Activated CD4-positive, CD25-positive, alpha-beta regulatory T cell treated with anti-CD3 and anti-CD28 coated beads, Interleukin-2, amount 50 U/mL, for 16 hours (primary cell): Measurements from ENCODE around the gene PLCB2.

Experiments used
- DNase-seq: peaks from one replicate; pipeline ENCODE4 v3.0.0-alpha.2; 2020; ENCODE audit warnings: low read depth, low spot score

Gene PLCB2

DNA sequence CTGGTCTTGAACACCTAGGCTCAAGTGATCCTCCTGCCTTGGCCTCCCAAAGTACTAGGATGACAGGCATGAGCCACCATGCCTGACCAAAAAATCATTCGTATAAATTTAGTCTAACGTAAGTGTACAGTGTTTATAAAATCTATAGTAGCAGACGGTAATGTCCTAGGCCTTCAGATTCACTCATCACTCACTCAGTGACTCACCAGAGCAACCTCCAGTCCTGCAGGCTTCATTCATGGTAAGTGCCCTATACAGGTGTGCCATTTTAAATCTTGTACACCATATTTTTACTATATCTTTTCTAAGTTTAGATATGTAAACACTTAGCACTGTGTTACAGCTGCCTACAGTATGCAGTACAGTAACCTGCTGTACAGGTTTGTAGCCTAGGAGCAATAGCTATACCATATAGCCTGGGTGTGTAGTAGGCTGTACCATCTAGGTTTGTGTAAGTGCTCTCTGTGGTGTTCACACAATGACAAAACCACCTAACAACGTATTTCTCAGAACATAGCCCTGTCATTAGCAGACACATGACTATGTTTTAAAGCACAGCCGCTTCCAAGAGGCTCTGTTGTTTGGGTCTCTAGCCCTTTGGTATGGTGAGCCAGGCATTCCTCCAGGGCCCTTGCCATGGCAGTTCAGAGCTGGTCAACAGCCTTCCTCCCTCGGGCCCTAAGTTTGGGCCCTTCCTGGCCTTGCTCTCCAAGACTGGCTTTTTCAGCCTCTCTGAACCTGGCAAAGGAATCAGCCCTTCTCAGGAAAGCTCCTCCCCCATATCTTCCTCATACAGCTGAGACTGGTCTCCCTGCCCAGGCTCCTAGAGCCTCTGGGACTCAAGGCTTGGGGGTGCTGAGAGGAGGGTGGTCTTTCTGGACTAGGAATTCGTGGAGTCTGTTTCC, 34.9 kb upstream of the PLCB2 start:
- no peak for DNase-seq

DNA sequence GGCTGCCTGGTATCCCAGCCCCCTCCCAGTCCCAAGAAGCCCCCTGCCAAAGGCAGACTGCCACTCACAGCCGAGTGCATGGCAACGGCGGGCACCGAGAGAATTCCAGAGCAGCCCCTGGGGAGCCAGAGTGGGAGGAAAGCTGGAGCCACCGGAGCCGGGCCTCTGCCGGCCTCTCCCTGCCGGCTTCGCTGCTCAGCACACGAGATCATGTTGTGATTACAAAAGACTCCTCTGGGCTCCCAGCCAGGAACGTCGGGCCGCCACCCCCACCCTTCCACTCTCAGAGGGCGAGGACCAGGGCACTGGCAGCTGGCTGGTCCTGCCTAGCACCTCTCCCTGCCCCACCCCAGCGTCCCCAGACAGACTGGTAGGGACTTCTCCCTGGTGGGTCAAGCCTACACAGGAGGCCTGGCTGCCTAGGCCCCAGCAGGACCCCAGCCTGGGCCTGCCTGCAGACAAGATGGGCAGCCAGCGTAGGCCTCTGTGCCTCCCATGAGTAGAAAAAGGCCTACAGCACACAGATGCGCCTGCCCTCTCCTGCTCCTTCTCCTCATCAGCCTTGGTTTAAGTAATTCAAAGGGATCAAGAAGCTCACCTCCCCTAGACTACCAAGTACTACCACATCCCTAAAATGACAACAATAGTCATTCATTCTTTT, 33.1 kb upstream of the PLCB2 start, which contains the start of gene CCDC9B:
Gene CCDC9B (minus strand): TSS at position 200 of the 661 bp plus-strand sequence. CDS start 120 bp downstream, at position 80.
- DNase-seq = no peak

DNA sequence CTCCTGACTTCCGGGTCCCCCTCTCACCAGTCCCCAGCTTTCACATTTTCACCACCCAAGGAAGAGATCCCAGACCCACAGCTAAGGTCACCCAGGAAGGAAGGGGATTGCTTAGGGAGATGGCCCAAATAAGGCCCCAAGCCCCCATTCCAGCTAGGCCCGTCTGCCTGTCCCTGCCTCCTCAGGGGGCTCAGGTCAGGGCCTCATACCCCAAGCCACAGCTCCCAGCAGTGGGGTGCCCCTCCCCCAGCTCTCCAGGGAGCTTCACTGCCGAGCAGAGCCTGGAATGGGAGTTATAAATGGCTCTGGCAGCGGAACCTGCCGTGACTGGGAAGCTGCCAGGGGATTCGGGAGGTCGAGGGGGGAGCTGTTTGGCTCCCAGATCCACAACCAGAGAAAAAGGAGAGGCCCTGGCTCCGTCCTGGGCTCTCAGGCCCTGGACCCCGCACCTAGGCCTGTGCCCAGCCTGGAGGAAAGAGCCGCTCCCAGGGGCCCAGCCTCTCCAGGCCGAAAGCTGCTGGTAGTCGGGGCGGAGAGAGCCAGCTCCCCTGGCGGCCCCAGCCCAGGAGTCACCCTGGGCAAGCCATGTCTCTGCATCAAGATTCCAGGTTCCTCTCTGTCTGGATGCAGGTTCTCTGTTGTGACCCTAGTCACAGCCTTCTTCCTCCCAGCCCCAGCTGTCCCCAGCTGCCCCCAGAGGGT, 32.5 kb upstream of the PLCB2 start:
- DNase-seq = no peak

DNA sequence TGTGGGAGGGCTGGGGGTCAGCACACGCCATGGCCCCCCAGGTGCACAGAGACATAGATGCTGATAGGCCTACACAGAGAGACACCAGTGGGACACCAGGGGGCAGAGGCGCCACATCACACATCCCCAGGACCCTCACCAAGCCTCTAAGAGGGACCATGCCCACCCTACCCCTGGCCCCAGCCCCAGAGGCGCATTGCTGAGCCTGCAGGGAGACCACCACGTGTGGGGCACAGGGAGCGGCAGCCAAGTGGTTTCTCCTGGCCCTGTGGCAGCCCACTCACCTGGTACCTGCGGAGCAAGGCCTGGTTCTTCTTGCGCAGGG, 31.8 kb upstream of the PLCB2 start:
- DNase-seq = no peak

DNA sequence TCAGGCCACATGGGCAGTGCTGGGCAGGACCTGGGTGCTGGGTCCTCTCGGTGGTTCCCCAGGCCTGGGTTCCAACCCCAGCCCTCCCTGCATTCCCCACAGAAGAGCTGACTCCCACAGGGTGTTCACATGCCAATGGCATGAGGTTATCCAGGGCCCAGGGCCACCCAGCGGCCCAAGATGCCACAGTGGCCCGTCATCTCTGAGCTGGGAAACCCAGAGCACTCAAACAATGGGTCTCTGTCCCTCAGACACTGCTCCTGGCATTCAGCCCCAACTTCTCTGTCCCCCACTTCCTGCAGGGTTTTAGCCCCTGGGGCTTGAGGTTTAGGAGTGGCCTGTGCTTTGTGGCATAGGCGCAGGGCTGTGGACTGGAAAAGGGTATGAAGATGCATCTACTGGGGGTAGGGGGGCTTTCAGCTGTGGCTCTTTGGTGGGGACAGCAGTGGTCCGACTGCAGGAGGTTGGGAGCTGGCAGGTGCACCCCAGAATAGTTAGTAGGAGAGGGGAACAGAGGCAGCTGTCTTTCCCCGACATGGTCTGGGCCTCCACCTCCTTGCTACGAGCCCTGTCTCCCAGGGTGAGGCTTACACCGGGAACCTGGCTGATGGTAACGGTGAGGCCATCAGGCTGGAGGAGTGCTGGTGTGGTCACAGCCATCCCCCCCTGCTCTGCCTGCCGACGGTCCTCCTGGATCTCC, 31.3 kb upstream of the PLCB2 start:
- DNase-seq = no peak

DNA sequence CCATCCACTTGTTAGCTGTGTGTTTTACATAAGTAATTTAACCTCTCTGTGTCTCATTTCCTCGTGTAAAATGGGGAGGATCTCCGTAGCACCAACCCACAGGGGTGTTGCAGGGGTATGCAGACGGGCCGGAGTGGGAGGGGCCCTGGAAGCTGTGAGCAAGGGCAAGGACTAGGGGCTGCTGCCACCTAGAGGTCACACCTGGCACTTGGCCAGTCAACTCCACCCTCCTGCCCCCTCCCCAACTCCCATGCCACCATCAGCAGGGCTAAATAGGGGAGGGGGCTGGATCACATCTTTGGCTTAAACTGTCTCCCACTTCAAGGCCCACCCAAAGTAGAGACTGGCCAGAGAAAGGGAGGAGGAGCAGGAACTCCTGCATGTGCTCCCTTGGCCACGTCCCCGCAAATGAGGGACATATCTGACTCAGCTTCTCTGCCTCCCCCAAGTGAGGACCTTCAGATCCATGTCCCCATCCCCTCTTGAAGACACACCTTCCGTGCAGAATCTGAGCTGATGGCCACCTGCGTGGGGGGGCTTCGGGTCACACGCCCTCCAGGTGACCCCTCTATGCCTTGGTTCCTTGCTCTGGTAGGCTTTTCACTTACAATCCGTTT, 30.4 kb upstream of the PLCB2 start:
- DNase-seq = peak; percentile 49

DNA sequence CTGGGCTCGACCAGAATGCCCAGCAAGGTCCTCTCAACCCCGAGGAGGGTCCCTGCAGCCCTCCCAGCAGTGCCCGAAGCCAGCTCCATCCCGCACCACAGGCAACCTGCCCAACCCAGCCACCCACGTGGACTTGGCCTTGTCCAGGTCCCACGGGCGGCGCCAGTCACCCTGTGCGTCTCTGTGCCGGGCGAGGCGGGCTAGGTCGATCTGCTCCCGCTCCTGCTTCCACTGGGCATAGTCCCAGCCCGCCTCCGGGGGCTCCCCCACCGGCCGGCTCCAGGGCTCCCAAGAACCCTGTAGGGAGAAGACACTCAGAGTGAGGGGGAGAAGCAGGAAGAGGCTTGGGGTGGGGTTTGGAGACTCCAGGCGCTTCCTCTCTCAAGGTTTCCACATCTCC, 29.9 kb upstream of the PLCB2 start:
- DNase-seq = no peak

DNA sequence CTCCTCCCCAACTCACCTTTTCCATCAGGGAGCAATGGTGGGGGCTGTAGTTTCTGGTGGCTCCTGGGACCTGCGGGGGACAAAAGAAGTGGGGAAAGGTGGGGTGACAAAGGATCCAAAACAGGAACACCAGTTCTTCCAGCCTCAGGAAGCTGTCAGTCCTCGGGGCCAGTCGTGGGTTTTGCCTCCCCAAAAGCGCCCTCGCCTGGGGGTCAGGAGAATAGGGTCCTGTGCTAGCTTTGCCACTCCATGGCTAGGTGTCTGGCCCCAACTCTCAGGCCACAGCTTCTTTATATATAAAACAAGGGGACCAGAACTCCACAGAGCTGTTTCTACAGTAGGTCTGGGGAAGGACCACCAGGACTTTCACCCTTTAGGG, 29.0 kb upstream of the PLCB2 start:
- DNase-seq = no peak

DNA sequence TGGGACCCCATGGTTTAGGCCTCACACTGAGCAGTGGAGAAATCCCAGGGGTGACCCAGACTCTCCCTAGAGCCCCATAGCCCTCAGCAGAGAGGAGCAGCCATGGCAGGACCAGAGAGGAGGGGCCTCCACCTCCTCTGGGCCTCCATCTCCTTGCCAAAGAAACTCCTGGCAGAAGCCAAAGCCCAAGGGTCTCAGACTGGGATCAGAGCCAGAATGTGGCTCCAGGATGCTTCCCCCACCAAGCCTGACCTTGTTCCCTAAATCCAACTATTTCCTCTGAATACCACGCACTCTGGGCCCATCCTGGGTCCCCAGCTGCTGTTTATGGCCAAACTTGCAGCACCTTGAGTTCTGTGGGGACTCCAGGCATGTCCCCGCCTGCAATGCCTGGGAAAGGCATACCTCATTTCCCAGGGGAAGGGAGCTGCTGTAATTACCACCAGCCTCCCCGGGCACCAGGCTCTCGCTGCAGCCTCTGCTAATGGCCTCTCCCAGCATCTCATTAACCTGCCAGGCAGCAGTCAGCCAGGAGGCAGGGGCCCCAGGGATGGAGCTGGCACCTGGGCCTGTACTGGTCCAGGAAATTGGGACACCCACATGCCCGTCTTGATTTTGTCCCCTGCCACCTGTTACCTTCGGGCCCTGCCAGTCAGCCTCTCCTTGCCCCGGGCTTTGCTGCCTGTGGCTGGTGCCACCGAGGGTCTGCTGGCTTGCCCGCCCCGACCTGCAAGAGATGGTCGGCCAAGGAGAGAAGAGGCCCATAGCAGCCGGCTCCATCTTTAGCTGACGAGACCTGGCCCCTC, 28.4 kb upstream of the PLCB2 start:
- DNase-seq = no peak

DNA sequence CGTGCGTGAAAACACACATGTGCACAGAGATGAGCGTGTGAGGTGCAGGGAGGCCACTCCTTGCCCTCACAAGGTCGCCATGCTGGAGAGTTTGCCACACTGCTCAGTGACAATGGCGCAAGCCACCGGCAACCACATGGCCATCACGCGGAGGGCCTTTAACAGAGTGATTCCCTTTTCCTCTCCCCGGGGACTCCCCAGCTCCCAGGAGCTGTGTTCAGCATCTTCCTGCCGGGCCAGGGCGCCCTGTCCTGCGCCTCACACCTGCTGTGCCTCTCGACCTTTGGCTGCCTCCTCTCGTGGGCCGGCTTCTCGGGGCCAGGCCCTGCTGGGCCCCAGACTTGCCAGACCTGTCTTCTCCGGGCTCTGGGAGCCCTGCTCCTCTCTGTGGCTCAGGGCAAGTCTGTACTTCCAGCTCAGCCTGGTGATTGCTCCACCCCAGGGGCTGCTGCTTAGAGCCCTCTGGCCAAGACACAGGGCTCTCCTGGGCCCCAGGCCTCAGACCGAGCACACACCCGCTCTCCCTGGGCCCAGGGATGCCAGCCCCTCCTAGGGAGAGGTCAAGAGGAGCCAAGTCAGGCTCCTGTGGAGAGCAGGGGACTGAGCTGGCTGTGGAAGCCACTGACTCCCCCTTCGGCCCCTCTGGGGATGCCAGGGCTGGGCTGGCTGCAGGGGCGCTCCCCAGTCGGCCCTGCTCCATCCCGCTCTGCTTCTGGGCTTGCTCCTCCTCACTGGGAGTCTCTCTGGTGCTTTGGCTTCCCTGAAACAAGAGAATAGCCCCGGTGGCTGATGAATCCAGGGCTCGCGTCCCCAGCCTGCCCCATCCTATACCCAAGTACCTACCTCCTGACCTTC, 27.4 kb upstream of the PLCB2 start:
- no peak for DNase-seq

DNA sequence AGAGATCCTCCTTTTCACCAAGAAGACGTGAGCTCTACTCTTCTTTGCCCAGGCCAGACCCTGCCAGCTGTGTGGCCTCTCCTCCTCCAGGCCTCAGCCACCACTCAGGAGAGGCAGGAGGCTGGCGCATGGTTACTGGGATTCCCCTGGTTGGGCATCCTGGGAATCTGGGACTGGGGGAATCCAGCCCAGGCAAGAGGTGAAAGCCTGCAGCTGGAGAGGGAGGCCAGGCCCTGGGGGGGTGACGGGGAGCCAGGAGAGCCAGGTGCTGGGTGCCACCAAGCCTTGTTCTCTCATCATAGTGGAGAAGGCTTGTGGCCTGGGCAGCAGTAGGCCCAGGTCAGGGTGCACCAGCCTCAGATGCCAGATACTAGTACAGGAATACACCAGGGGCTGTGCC, 26.8 kb upstream of the PLCB2 start:
- no peak for DNase-seq

DNA sequence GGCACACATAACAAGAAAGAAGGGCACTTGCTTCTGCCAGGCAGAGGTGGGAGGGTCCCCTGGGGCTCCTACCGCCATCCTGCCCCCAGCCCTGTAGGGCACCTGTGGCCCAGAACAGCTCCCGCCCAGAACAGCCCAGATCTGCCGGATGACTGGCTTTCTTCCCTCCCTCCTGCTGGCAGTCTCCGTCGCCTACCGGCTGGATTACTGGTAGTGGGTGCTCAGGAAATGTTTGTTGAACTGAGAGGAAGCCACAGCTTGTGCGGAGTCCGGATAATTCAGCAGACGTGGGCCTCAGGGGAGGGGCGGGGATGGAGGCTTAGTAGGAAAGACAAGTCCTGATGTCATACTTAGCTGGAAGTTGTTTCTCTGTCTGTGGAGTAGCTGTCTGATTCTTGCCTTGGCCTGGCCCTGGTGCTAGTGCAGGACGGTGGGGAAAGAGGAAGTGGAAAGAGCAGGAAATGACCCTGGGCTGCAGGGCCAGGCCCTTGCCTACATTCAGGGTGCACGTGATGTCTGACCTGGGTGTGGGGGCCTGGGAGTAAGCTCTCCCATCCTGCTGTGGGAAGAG, 26.3 kb upstream of the PLCB2 start:
- DNase-seq = no peak

DNA sequence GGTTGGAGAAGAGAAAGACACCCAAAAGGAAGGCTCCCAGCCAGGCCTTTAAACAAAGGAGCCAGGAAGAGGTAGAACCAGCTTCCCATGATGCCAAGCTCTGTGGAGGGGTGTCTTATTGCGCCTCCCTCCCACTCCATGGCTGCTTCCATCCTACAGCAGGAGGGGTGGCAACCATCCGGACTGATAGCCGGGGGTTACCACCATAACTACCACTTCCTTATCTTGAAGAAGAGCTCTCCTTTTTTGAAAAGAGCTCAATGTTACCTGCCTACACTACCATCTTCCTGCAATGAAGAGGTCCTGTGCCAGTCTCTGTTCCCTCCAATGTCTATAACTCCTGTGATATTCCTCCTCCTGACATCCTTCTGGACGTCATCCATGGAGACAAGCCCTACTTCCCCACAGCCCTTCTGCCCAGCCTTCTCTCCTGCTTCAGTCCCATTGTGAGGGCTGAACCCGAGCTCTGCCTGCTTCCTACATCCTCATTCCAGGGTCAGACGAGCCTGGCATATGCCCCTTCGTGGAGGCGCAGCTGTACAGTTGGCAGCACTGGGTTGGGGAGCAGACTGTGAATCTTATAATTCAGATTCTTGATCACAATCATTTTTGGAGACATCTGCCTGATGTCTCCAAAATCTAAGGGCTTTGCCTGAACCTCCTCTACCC, 24.5 kb upstream of the PLCB2 start:
- DNase-seq = no peak

DNA sequence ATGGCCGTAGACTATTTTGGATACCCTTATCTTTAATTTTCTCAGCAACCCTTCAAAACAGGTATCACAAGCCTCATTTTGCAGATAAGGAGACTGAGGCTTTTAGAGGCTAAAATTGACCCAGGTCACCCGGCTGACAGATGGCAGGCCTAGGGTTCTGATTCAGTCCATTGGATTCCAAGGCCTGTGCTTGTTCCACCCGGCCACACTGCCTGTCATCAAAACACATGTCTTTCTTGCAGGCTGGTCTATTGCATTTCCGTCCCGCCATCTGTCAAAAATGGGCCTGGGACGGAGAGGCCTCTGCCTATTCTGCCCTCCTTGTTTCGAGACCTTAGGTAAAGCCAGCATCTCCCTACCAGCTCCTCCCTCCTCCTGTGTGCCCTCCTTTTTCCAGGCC, 23.9 kb upstream of the PLCB2 start:
- DNase-seq = no peak

DNA sequence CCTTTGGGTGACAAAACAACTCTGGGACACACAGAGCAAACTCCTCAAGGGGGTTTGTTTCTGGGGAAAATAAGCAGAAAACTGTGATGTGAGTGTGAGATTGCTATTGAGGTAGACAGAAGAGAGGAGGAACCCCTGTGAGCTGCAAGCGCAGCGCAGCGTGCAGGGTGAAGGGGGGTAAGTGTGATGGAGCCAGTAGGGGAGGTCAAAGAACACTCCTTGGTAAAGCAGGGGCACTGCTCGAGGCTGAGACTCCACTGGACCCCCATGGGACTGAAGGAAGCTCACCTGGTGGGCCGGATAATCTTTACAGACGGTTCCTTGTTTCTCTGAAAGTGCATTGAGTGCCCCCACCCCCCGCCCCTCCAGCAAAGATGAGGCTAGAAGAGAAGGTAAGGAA, 23.3 kb upstream of the PLCB2 start:
- DNase-seq = no peak

DNA sequence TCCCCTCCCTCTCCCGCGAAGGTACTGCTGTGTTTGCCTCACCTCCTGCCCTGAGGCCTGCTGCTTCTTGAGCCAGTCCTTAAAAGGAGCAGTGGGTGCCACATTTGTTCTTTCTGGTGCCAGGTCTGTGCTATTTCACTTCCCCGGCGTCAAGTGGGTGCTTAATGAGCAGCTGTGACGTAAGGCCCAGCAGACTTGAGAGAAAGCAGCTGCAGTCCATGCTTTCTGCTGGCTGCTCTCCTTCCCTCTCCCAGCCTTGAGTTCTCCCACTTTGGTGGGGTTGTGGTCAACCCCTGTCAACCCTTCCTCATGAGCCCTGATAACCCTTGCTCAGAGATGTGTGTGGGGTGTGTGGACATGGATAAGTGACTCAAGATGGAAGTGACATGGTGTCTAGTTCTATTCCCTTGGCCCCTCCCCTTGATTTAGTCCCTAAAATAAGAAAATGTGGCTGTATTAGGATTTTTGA, 22.7 kb upstream of the PLCB2 start:
- DNase-seq = no peak

DNA sequence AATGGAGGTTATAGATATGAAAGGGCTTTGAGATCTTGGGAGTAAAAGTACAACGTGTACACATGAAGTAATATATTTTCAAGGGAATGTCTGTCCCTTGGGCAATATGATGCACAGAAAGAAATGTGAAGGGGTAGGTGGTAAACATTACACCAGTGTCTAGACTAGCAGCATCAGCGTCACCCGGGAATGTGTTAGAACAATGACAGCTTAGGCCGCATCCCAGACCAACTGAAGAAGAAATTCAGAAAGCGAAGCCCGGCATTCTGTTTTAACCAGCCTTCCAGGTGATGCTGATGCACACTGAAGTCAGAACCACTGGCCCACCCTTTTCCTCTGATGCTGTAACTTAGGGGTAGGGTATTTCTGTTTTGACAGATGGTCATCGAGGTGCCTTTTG, 22.1 kb upstream of the PLCB2 start:
- no peak for DNase-seq

DNA sequence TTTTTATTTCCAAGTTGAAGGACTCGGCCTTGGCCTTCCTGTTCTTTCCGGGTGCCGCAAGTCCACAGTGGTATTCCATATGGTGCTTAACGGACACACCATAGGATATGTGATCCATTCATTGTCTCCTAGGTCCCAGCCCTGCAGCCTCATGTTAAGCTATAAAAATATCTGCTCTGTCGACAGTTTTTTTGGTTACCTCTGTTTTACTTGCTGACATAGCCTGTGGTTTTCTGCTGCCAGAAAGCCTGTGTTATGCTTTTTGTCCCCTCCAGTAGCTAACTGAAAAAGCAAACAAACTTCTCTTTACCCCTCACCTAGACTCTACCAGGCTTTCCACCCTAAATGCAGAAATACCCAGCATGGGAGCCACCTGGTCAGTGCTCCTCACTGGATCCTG, 21.0 kb upstream of the PLCB2 start:
- DNase-seq = no peak

DNA sequence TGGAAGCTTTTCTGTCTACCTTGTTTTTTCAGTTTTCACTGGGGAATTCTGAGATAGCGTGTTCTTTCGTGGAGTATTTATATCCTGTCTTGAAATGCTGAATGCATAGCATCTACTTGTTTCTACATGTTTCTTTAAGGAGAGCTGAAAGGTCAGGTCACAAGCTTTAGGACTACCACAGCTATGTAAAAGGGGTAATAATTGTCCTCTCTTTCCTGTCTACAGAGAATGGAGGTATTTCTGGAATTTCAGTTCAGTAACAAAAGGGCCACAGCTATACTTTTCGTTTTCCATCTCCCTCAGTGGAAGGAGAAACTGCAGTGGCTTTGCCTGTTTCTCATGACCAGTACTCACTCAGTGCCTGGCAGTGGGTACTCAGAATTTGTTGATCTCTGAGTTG, 20.4 kb upstream of the PLCB2 start:
- no peak for DNase-seq
